ENCODE results near the gene SMG5. TPM values are rescaled to one million over a fixed set of nuclear protein-coding genes. Genes with fewer than 3 reads are reported as not detected.

The SMG5 gene
- total RNA-seq, 1 donor from 2014 or later = 57.7 TPM

- Histone ChIP-seq H3K4me3 (no peak overlapping the region), H3K27me3 (no peaks in the 10 kb centered on the region), H3K36me3 (peaks cover 0 to 79% of the 10 kb centered on the region in 2 donors), H3K4me1 (no peaks in the 10 kb centered on the region), H3K9me3 (no peaks in the 10 kb centered on the region), H3K27ac (no peak overlapping the region)
- no peak for DNase-seq (ENCODE audit: extremely low spot score in 2 of 2)
- intact Hi-C loops (cut with DNase I) = no loop called here
- TF ChIP-seq POLR2AphosphoS5 (IDR thresholded peaks at IDR 0.05; ENCODE audit: insufficient read depth in 1 of 2, low read depth in 1 of 2) = no peak
Observed at GRCh38 chr1:156270314-156270713, 12.3 kb downstream of the SMG5 start.

DNA sequence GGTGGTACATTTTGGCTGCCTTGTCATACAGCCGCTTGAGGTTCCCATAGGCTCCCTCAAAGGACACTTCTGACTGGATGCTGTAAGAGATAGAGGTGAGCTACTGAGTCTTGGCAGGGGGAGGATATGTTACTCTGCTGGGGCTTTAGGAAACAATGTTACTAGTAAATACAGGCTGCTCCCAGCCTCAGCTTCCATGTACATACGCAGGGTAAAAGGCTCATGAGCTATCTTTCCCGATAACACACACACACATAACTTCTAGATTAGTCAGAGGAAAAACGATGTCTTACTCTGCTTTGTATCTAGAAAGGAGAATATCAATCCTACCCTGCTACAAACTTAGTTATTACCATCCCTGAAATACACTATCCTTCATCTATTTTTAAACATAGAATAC lies 14.3 kb downstream of the SMG5 start:
- TF ChIP-seq CTCF (IDR thresholded peaks at IDR 0.05) (no peak), POLR2AphosphoS5 (IDR thresholded peaks at IDR 0.05; ENCODE audit: insufficient read depth in 1 of 2, low read depth in 1 of 2) (no peak), POLR2A (IDR thresholded peaks at IDR 0.05) (no peak)
- peaks cover 0 to 74% of the 10 kb centered on the region in 2 donors for H3K36me3 ChIP-seq
- intact Hi-C loops (cut with DNase I) = no loop called here
- H3K27ac ChIP-seq = no peak overlapping the region
- H3K4me3 ChIP-seq = no peak overlapping the region
- no peak for DNase-seq (ENCODE audit: extremely low spot score in 2 of 2)
- H3K9me3 ChIP-seq = no peaks in the 10 kb centered on the region
- H3K27me3 ChIP-seq = no peaks in the 10 kb centered on the region
- no peaks in the 10 kb centered on the region for H3K4me1 ChIP-seq

DNA sequence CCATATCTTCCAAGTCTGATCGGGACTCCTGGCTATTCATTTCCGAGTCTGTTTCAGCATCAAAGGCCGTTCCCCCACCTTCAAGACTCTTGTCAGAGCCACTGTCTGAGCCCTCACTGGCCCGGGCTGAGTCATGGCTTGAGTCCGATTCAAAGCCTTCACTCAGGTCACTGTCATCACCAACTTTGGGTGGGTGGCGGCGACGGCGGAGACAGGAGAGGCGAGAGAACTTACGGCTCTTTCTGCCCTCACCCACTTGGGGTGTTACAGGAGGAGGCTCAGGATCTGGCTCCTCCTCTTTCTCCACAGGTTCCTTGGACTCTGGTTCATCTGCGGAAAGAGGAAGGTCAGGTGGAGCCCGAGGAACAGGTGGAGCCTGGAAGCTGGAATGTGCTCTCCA lies 16.6 kb downstream of the SMG5 start:
- intact Hi-C loops (cut with DNase I) = no loop called here
- H3K27me3 ChIP-seq = no peaks in the 10 kb centered on the region
- no peaks in the 10 kb centered on the region for H3K9me3 ChIP-seq
- H3K4me3 ChIP-seq = no peak overlapping the region
- DNase-seq (ENCODE audit: extremely low spot score in 2 of 2) = no peak
- no peak for TF ChIP-seq POLR2A (IDR thresholded peaks at IDR 0.05)
- TF ChIP-seq CTCF (IDR thresholded peaks at IDR 0.05) = no peak
- no peak for TF ChIP-seq POLR2AphosphoS5 (IDR thresholded peaks at IDR 0.05; ENCODE audit: insufficient read depth in 1 of 2, low read depth in 1 of 2)
- peaks cover 3 to 68% of the 10 kb centered on the region in 2 donors for H3K36me3 ChIP-seq
- H3K4me1 ChIP-seq = no peaks in the 10 kb centered on the region
- no peak overlapping the region for H3K27ac ChIP-seq

- Histone ChIP-seq H3K36me3 (peaks cover 3 to 89% of the 10 kb centered on the region in 2 donors), H3K27ac (no peak overlapping the region)
- intact Hi-C loops (cut with DNase I) = no loop called here
Observed at GRCh38 chr1:156263288-156263655, 19.4 kb downstream of the SMG5 start.

GRCh38 chr1:156262461-156263287 lies 20.0 kb downstream of the SMG5 start:
- intact Hi-C loops (cut with DNase I) = no loop called here
- Histone ChIP-seq H3K9me3 (no peaks in the 10 kb centered on the region), H3K36me3 (peaks cover 3 to 89% of the 10 kb centered on the region in 2 donors), H3K27me3 (no peaks in the 10 kb centered on the region), H3K4me1 (no peaks in the 10 kb centered on the region), H3K27ac (no peak overlapping the region), H3K4me3 (no peak overlapping the region)
- no peak for DNase-seq (ENCODE audit: extremely low spot score in 2 of 2)
- TF ChIP-seq POLR2AphosphoS5 (IDR thresholded peaks at IDR 0.05; ENCODE audit: insufficient read depth in 1 of 2, low read depth in 1 of 2) (peak in 1 of 2 donors; percentile 8), POLR2A (IDR thresholded peaks at IDR 0.05) (no peak)

More at GRCh38 chr1:156263288-156263655, 19.4 kb downstream of the SMG5 start:
- no peak for TF ChIP-seq POLR2AphosphoS5 (IDR thresholded peaks at IDR 0.05; ENCODE audit: insufficient read depth in 1 of 2, low read depth in 1 of 2)
- TF ChIP-seq POLR2A (IDR thresholded peaks at IDR 0.05) = no peak
- TF ChIP-seq CTCF (IDR thresholded peaks at IDR 0.05) = no peak
- no peaks in the 10 kb centered on the region for H3K27me3 ChIP-seq
- DNase-seq (ENCODE audit: extremely low spot score in 2 of 2) = no peak
- no peak overlapping the region for H3K4me3 ChIP-seq
- no peaks in the 10 kb centered on the region for H3K4me1 ChIP-seq
- H3K9me3 ChIP-seq = no peaks in the 10 kb centered on the region

- TF ChIP-seq POLR2A (IDR thresholded peaks at IDR 0.05) (no peak), POLR2AphosphoS5 (IDR thresholded peaks at IDR 0.05; ENCODE audit: insufficient read depth in 1 of 2, low read depth in 1 of 2) (no peak), CTCF (IDR thresholded peaks at IDR 0.05) (no peak)
- Histone ChIP-seq H3K36me3 (peaks cover 3 to 89% of the 10 kb centered on the region in 2 donors), H3K27me3 (no peaks in the 10 kb centered on the region), H3K4me3 (no peak overlapping the region), H3K9me3 (no peaks in the 10 kb centered on the region), H3K27ac (no peak overlapping the region), H3K4me1 (no peaks in the 10 kb centered on the region)
- no peak for DNase-seq (ENCODE audit: extremely low spot score in 2 of 2)
- intact Hi-C loops (cut with DNase I) = no loop called here
Observed at GRCh38 chr1:156260896-156261295, 21.7 kb downstream of the SMG5 start.

Measured in vagina (tissue), 2 donors.